Spleen (tissue), 11 donors: ENCODE results near the gene DCAF5. TPM values are rescaled to one million over a fixed set of nuclear protein-coding genes. Genes with fewer than 3 reads are reported as not detected.

Source experiments
- DNase-seq: peaks from one replicate; pipeline ENCODE4 v3.0.0-alpha.2; 2020
- H3K27ac ChIP-seq, 8 donors: fragments of 200-600 bp; sonication (generic) in 7 of 8; 1 replicate in 4 of 8; 2 replicates in 4 of 8; pipeline versions ENCODE4 v1.5.0 to v1.8.0; 2016 to 2021; ENCODE audit warnings: inconsistent platforms in 4 of 8, mild to moderate bottlenecking in 4 of 8, moderate library complexity in 1 of 8
- H3K27me3 ChIP-seq, 7 donors: fragments of 200-600 bp; sonication (generic) in 6 of 7; replicated peaks in 1 of 7; 1 replicate in 4 of 7; 2 replicates in 3 of 7; pipeline versions ENCODE4 v1.5.0 to v1.8.0; 2016 to 2021; ENCODE audit warnings: inconsistent platforms in 3 of 7, mild to moderate bottlenecking in 1 of 7
- H3K36me3 ChIP-seq, 6 donors: fragments of 200-600 bp; sonication (generic) in 5 of 6; 1 replicate in 4 of 6; 2 replicates in 2 of 6; pipeline versions ENCODE4 v1.5.0 to v1.8.0; 2016 to 2021; ENCODE audit warnings: inconsistent platforms in 2 of 6
- H3K4me1 ChIP-seq, 6 donors: fragments of 200-600 bp; sonication (generic) in 5 of 6; 1 replicate in 3 of 6; 2 replicates in 3 of 6; pipeline versions ENCODE4 v1.5.0 to v1.8.0; 2016 to 2021; ENCODE audit warnings: inconsistent platforms in 3 of 6
- H3K4me3 ChIP-seq, 8 donors: fragments of 200-600 bp; sonication (generic) in 7 of 8; 1 replicate in 4 of 8; 2 replicates in 4 of 8; pipeline versions ENCODE4 v1.5.0 to v1.8.0; 2016 to 2021; ENCODE audit warnings: inconsistent platforms in 4 of 8, mild to moderate bottlenecking in 4 of 8, moderate library complexity in 2 of 8
- H3K9me3 ChIP-seq, 8 donors: fragments of 200-600 bp; sonication (generic) in 7 of 8; 1 replicate in 4 of 8; 2 replicates in 4 of 8; pipeline versions ENCODE4 v1.5.0 to v1.8.0; 2016 to 2021; ENCODE audit warnings: inconsistent platforms in 4 of 8
- CTCF ChIP-seq, 11 experiments: fragments of 200-600 bp in 7 of 11; fragments of 450-650 bp in 4 of 11; sonication (generic) in 4 of 11; IDR thresholded peaks in 8 of 11; conservative IDR thresholded peaks in 3 of 11; 1 replicate in 7 of 11; 2 replicates in 4 of 11; pipeline versions ENCODE4 v1.4.0 to v1.8.0; 2016 to 2021; ENCODE audit warnings: antibody characterized with exemption in 11 of 11, inconsistent platforms in 4 of 11, mild to moderate bottlenecking in 1 of 11
- POLR2A ChIP-seq, 3 donors: fragments of 450-650 bp; IDR thresholded peaks; one replicate each; pipeline ENCODE4 v1.5.1; 2017; ENCODE audit warnings: antibody characterized with exemption in 3 of 3, mild to moderate bottlenecking in 1 of 3
- POLR2AphosphoS5 ChIP-seq, 3 donors: sonication (generic); formaldehyde crosslinking; IDR thresholded peaks; one replicate each; pipeline ENCODE4 v1.5.1; 2017; ENCODE audit warnings: antibody characterized with exemption in 3 of 3
- WGBS, 5 donors: extraction: QIAGEN DNeasy Blood & Tissue Kit in 3 of 5; methylation state at CpG; one replicate each; pipeline versions ENCODE4 v1.1.5 to v1.1.7; 2013 to 2018; 5-methylcytosine and 5-hydroxymethylcytosine counted together
- intact Hi-C: fragments of 100-400 bp; cut with DNase I; formaldehyde crosslinking; loops from one replicate; pipeline ENCODE4 v1.15.0; 2023; ENCODE audit warnings: low total_unique reads
- polyA plus RNA-seq, 3 donors: library from polyadenylated mRNA; stranded (reverse); fragments of 200-250 nt; gene quantifications; one replicate each; pipeline ENCODE4 v1.2.1, GENCODE V29; 2013
- total RNA-seq, 7 donors: library from RNA; depleted of rRNA in 3 of 7; stranded (reverse); fragments of >200 nt in 3 of 7; fragmentation: NEBNext Ultra II Directional in 4 of 7; extraction: Animal tissue kit (Norgen Biotek cat#: 25700) in 4 of 7; gene quantifications; one replicate each; pipeline versions ENCODE4 v1.1.0 to v1.2.1, GENCODE V29; 2016 to 2021
- donor health status: healthy with polysubstance abuse.
- donor health status: DM: no; HTN: no; CAD: no; lungs with moderate emphysema.
- donor health status: DM: no; HTN: no; CAD: no.
- donor health status: Bipolar disorder and iron deficiency.
- donor health status: healthy.
- donor health status: DM: no; HTN: no; CAD: no.
- donor health status: DM: yes; HTN: yes; CAD: no.

Gene DCAF5
- total and polyA plus RNA-seq, 10 donors = 10.3 to 60.6 (median 44.1) TPM

- Histone ChIP-seq H3K36me3 (peaks cover 0 to 77% (median 27%) of the 10 kb centered on the region in 6 donors), H3K4me3 (no peak overlapping the region), H3K4me1 (peaks cover 0 to 26% (median 4%) of the 10 kb centered on the region in 6 donors), H3K27me3 (no peaks in the 10 kb centered on the region), H3K9me3 (no peaks in the 10 kb centered on the region), H3K27ac (peak overlapping the region in 1 of 8 donors; percentile 16)
- TF ChIP-seq CTCF (IDR thresholded peaks at IDR 0.05 in 8 of 11, conservative IDR thresholded peaks at IDR 0.05 in 3 of 11) (no peak), POLR2A (IDR thresholded peaks at IDR 0.05) (no peak), POLR2AphosphoS5 (IDR thresholded peaks at IDR 0.05) (no peak)
- intact Hi-C loops = no loop called here
- WGBS, 5 donors = 45 to 63% (median 57%) methylated on average over 1 of the region's 1 CpG
- no peak for DNase-seq
Observed at GRCh38 chr14:69093631-69094421, 59.1 kb downstream of the DCAF5 start.

GRCh38 chr14:69092840-69093422 is 60.0 kb downstream of the DCAF5 start:
- peaks cover 0 to 81% (median 32%) of the 10 kb centered on the region in 6 donors for H3K36me3 ChIP-seq
- no peaks in the 10 kb centered on the region for H3K27me3 ChIP-seq
- TF ChIP-seq CTCF (IDR thresholded peaks at IDR 0.05 in 8 of 11, conservative IDR thresholded peaks at IDR 0.05 in 3 of 11) (no peak), POLR2A (IDR thresholded peaks at IDR 0.05) (no peak), POLR2AphosphoS5 (IDR thresholded peaks at IDR 0.05) (no peak)
- intact Hi-C loops = no loop called here
- H3K27ac ChIP-seq = no peak overlapping the region
- H3K4me1 ChIP-seq = peaks cover 0 to 24% (median 4%) of the 10 kb centered on the region in 6 donors
- no peaks in the 10 kb centered on the region for H3K9me3 ChIP-seq
- DNase-seq = no peak
- no peak overlapping the region for H3K4me3 ChIP-seq

GRCh38 chr14:69091695-69092094 is 61.2 kb downstream of the DCAF5 start:
- DNase-seq = no peak
- no peak overlapping the region for H3K4me3 ChIP-seq
- intact Hi-C loops = no loop called here
- H3K27ac ChIP-seq = no peak overlapping the region
- no peaks in the 10 kb centered on the region for H3K27me3 ChIP-seq
- peaks cover 0 to 25% (median 6%) of the 10 kb centered on the region in 6 donors for H3K4me1 ChIP-seq
- H3K36me3 ChIP-seq = peaks cover 0 to 90% (median 32%) of the 10 kb centered on the region in 6 donors
- TF ChIP-seq CTCF (IDR thresholded peaks at IDR 0.05 in 8 of 11, conservative IDR thresholded peaks at IDR 0.05 in 3 of 11) (no peak), POLR2AphosphoS5 (IDR thresholded peaks at IDR 0.05) (no peak), POLR2A (IDR thresholded peaks at IDR 0.05) (no peak)
- WGBS, 5 donors = 85 to 98% (median 91%) methylated on average over 8 of the region's 8 CpGs
- H3K9me3 ChIP-seq = no peaks in the 10 kb centered on the region

GRCh38 chr14:69091006-69091405 is 61.9 kb downstream of the DCAF5 start:
- Histone ChIP-seq H3K27me3 (no peaks in the 10 kb centered on the region), H3K4me1 (peaks cover 0 to 24% (median 5%) of the 10 kb centered on the region in 6 donors), H3K4me3 (no peak overlapping the region), H3K27ac (no peak overlapping the region), H3K9me3 (no peaks in the 10 kb centered on the region), H3K36me3 (peaks cover 0 to 92% (median 34%) of the 10 kb centered on the region in 6 donors)
- TF ChIP-seq POLR2AphosphoS5 (IDR thresholded peaks at IDR 0.05) = no peak
- no peak for TF ChIP-seq CTCF (IDR thresholded peaks at IDR 0.05 in 8 of 11, conservative IDR thresholded peaks at IDR 0.05 in 3 of 11)
- TF ChIP-seq POLR2A (IDR thresholded peaks at IDR 0.05) = no peak
- no peak for DNase-seq
- intact Hi-C loops = no loop called here
